ENCODE measurements around the gene MTRFR. TPM values are rescaled to one million over a fixed set of nuclear protein-coding genes. Genes with fewer than 3 reads are reported as not detected.

Gene MTRFR
- total and polyA plus RNA-seq, 2 donors (not counting 3 experiments of a cell fraction or from before 2014, with no cell fraction given): 9.1 to 14.4 TPM

GRCh38 chr12:123267991-123268843 is 35.0 kb downstream of the MTRFR start:
- H2AFZ ChIP-seq (ENCODE audit: low read depth, low read length): no peak overlapping the region
- no peaks in the 10 kb centered on the region for H4K20me1 ChIP-seq (replicated peaks; ENCODE audit: control insufficient read depth, extremely low read depth, insufficient read depth, low read length)
- H3K9me1 ChIP-seq (replicated peaks; ENCODE audit: control insufficient read depth, extremely low read depth, insufficient read depth, low read length): no peaks in the 10 kb centered on the region
- peak overlapping the region; percentile 35 for H3K4me2 ChIP-seq (ENCODE audit: insufficient read depth, low read length)
- DNase-seq (ENCODE audit: low read depth, low spot score): peak; percentile 39
- CTCF ChIA-PET: interaction anchor here (0.8 to 2.7 kb wide), 5 partner anchors 9 to 334 kb away, joined by 3 to 16 read pairs (median 3); partner anchors contain the start of gene DDX55
- POLR2A ChIA-PET: interaction anchor here (1.0 to 1.6 kb wide), 2 partner anchors 36 to 315 kb away, joined by 5 to 7 read pairs; partner anchors contain the start of genes MPHOSPH9 and MTRFR
- no peak overlapping the region for H3K4me3 ChIP-seq (replicated peaks in 1 of 3; ENCODE audit: insufficient read depth in 1 of 3, low read depth in 1 of 3, low read length in 3 of 3)
- H3K27ac ChIP-seq (ENCODE audit: insufficient read depth, low read depth, low read length): peak overlapping the region; percentile 64
- no peaks in the 10 kb centered on the region for H3K9me3 ChIP-seq (replicated peaks; ENCODE audit: control insufficient read depth, insufficient read depth, low read length)
- H3K79me2 ChIP-seq (ENCODE audit: control insufficient read depth, insufficient read depth, low read length): peaks cover 62% of the 10 kb centered on the region
- TF ChIP-seq EZH2 (IDR thresholded peaks at IDR 0.05; ENCODE audit: borderline replicate concordance, low read depth, low read length, severe bottlenecking): no peak
- TF ChIP-seq MAX (IDR thresholded peaks at IDR 0.05; ENCODE audit: insufficient read depth, insufficient read length): peak; percentile 12
- TF ChIP-seq CTCF (IDR thresholded peaks at IDR 0.05; ENCODE audit: extremely low read depth in 1 of 2, insufficient read depth in 1 of 2, low read depth in 1 of 2, low read length in 2 of 2): no peak
- no peak for TF ChIP-seq FOS (IDR thresholded peaks at IDR 0.05; ENCODE audit: borderline replicate concordance, insufficient read depth, low read length)
- no peak for TF ChIP-seq JUN (IDR thresholded peaks at IDR 0.05; ENCODE audit: borderline replicate concordance, insufficient read depth, insufficient read length, low read depth)
- TF ChIP-seq POLR2A (IDR thresholded peaks at IDR 0.05; ENCODE audit: low read depth, low read length): no peak
- TF ChIP-seq POLR2AphosphoS5 (IDR thresholded peaks at IDR 0.05; ENCODE audit: insufficient read depth, low read depth, low read length): peak; percentile 7
- no peak for TF ChIP-seq GATA2 (IDR thresholded peaks at IDR 0.05; ENCODE audit: insufficient read depth, insufficient read length, low read depth, low read length)
- TF ChIP-seq MYC (IDR thresholded peaks at IDR 0.05; ENCODE audit: low read depth, low read length): no peak
- H3K36me3 ChIP-seq (ENCODE audit: control insufficient read depth in 2 of 2, extremely low read depth in 1 of 2, insufficient read depth in 2 of 2, low read length in 2 of 2): peaks cover 7 to 29% of the 10 kb centered on the region in 2 experiments
- no TSS peak for BruUV-seq (replicated peaks)
- FAIRE-seq: peak; percentile 73
- peaks cover 26% of the 10 kb centered on the region for H3K4me1 ChIP-seq (ENCODE audit: control insufficient read depth, extremely low read depth, insufficient read depth, low read length)
- dilution Hi-C loops (cut with MboI; ENCODE audit: extremely low pct_ligation_motif_present, low sequenced_read_pairs): no loop called here
- intact Hi-C loops (cut with micrococcal nuclease): loop anchor here (2.0 kb wide), 1 partner anchor 265 kb away; the partner anchor contains the start of gene RILPL1
- no peaks in the 10 kb centered on the region for H3K27me3 ChIP-seq (ENCODE audit: control insufficient read depth in 2 of 2, insufficient read depth in 2 of 2, low read length in 2 of 2)
- peak overlapping the region; percentile 42 for H3K9ac ChIP-seq (replicated peaks; ENCODE audit: extremely low read depth, insufficient read depth, low read length)
